ENCODE results near the gene WWC1.
A peak's percentile ranks its signal among the peaks of the same experiment; 100 is the strongest.

WWC1 gene

GRCh38 chr5:168464214-168464613 is 172.8 kb downstream of the WWC1 start:
- in situ Hi-C loops (cut with HindIII; ENCODE audit: low sequenced_read_pairs): no loop called here
- TF ChIP-seq CTCF (IDR thresholded peaks at IDR 0.05; ENCODE audit: low read depth, low read length): no peak
- no peak for DNase-seq (ENCODE audit: low read depth, low spot score)
- H3K4me3 ChIP-seq (ENCODE audit: low read depth, low read length): no peak overlapping the region

- no peak for TF ChIP-seq CTCF (IDR thresholded peaks at IDR 0.05; ENCODE audit: low read depth, low read length)
- DNase-seq (ENCODE audit: low read depth, low spot score): no peak
- no peak overlapping the region for H3K4me3 ChIP-seq (ENCODE audit: low read depth, low read length)
- in situ Hi-C loops (cut with HindIII; ENCODE audit: low sequenced_read_pairs): no loop called here
Measured at GRCh38 chr5:168464641-168465040, 173.2 kb downstream of the WWC1 start.

- DNase-seq (ENCODE audit: low read depth, low spot score): no peak
- TF ChIP-seq CTCF (IDR thresholded peaks at IDR 0.05; ENCODE audit: low read depth, low read length): no peak
- in situ Hi-C loops (cut with HindIII; ENCODE audit: low sequenced_read_pairs): no loop called here
- H3K4me3 ChIP-seq (ENCODE audit: low read depth, low read length): no peak overlapping the region
Measured at GRCh38 chr5:168467755-168468330, 176.4 kb downstream of the WWC1 start.

- DNase-seq (ENCODE audit: low read depth, low spot score): peak; percentile 87
Measured at GRCh38 chr5:168468836-168469235, 177.4 kb downstream of the WWC1 start.

GRCh38 chr5:168469816-168470215 is 178.4 kb downstream of the WWC1 start:
- no peak overlapping the region for H3K4me3 ChIP-seq (ENCODE audit: low read depth, low read length)
- in situ Hi-C loops (cut with HindIII; ENCODE audit: low sequenced_read_pairs): no loop called here
- DNase-seq (ENCODE audit: low read depth, low spot score): no peak
- no peak for TF ChIP-seq CTCF (IDR thresholded peaks at IDR 0.05; ENCODE audit: low read depth, low read length)

More at GRCh38 chr5:168468836-168469235, 177.4 kb downstream of the WWC1 start:
- TF ChIP-seq CTCF (IDR thresholded peaks at IDR 0.05; ENCODE audit: low read depth, low read length): no peak
- no peak overlapping the region for H3K4me3 ChIP-seq (ENCODE audit: low read depth, low read length)
- in situ Hi-C loops (cut with HindIII; ENCODE audit: low sequenced_read_pairs): no loop called here

GRCh38 chr5:168471785-168472184 is 180.3 kb downstream of the WWC1 start:
- no peak for TF ChIP-seq CTCF (IDR thresholded peaks at IDR 0.05; ENCODE audit: low read depth, low read length)
- in situ Hi-C loops (cut with HindIII; ENCODE audit: low sequenced_read_pairs): no loop called here
- H3K4me3 ChIP-seq (ENCODE audit: low read depth, low read length): no peak overlapping the region
- DNase-seq (ENCODE audit: low read depth, low spot score): peak; percentile 28

All from astrocyte of the spinal cord (primary cell).